Measurements from ENCODE around the gene CCL13.

DNA sequence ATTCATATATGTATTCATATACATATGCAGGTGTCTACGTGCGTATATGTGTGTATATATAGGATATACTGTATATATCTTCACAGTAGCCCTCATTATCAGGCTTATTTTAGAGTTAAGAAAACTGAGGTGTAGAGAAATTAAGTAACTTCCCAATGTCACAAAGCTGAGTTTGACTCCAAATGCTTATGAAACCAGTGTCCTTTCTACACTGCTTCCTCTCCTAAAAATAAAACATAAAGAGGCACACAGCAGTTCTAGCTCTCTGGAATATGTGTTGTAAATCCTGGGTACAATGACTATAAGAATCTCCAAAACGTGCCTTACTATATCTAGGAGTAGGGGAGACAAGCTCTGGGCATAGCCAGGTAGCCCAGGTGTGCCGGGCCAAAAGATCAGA lies 46.7 kb downstream of the CCL13 start:
- TF ChIP-seq POLR2A (IDR thresholded peaks at IDR 0.05) (no peak), CTCF (IDR thresholded peaks at IDR 0.05) (no peak)
